ENCODE data around the gene CDH15.
"Not testable (repeated sequence)": the region's sequence is repeated elsewhere in the genome, so short reads cannot be mapped to it uniquely, and the experiment has no call there.

The CDH15 gene

GRCh38 chr16:89172171-89172527, 601 bp downstream of the CDH15 start:
- DNase-seq (ENCODE audit: low read depth in 2 of 3, low spot score in 1 of 3): no peak

DNA sequence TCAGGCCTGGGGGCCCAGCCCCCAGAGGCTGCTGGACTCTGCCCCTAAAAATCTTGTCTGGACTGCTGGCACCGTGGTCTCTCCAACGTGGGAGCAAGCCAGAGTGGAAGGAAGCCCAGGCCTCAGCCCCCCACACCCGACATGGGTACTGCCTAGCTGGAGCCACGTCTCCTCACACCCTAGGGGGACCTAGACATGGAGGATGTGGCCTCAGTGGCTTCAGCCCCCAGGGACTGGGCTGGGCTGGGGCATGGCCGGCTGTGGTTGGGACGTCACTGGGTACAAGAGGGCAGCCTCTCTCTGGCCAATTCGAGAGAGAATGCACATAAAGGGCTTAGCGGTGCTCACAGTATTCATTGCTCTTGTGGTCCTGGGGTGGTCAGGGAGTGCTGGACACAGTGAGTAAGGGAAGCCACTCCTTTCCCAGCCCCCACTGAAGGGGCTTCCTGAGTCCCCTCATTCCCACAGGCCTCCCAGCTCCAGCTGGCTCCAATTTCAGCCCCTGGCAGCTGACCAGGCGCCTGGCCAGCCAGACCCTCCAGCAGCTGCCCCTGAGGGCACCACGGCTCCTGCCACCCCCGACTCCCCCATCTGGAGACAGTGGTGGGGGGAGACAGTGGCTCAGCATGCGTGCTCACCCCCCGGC, 1.1 kb downstream of the CDH15 start:
- no peak for DNase-seq (ENCODE audit: low read depth in 2 of 3, low spot score in 1 of 3)

GRCh38 chr16:89173174-89173921, 1.8 kb downstream of the CDH15 start:
- no peak for DNase-seq (ENCODE audit: low read depth in 2 of 3, low spot score in 1 of 3)

GRCh38 chr16:89174055-89174827, 2.7 kb downstream of the CDH15 start:
- no peak for DNase-seq (ENCODE audit: low read depth in 2 of 3, low spot score in 1 of 3)

- DNase-seq (ENCODE audit: low read depth in 2 of 3, low spot score in 1 of 3): no peak
Measured at GRCh38 chr16:89174877-89175276, 3.3 kb downstream of the CDH15 start.

- no peak for DNase-seq (ENCODE audit: low read depth in 2 of 3, low spot score in 1 of 3)
Measured at GRCh38 chr16:89175280-89176146, 4.0 kb downstream of the CDH15 start.

DNA sequence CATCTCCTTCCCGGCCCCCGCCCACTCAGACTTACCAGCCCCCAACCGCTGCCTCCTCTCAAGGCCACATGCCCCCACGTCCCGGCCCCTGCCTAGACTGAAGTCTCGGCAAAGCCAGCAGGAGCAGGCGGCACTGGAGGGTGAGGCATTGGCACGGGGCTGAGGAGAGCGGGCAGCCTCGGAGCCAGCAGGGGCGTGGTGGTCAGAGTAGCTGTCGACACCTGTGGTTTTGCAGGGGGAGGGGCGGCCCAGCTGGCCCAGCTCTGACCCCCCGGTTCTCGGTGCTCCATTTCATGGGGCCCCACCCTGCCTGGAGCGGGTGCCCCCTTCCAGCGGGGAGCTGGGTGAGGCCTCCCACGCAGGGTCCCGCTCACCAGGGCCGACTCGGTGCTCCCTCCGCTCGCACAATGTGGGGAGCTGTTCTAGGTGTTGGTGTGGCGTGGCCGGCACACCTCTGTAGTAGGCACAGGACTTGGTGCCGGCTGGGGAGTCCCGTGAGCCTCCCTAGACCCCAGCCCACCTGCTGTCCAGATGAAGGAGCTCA, 4.7 kb downstream of the CDH15 start:
- DNase-seq (ENCODE audit: low read depth in 2 of 3, low spot score in 1 of 3): no peak

- DNase-seq (ENCODE audit: low read depth in 2 of 3, low spot score in 1 of 3): no peak
Measured at GRCh38 chr16:89176717-89177116, 5.2 kb downstream of the CDH15 start.

- no peak for DNase-seq (ENCODE audit: low read depth in 2 of 3, low spot score in 1 of 3)
Measured at GRCh38 chr16:89177501-89177900, 6.0 kb downstream of the CDH15 start.

- no peak for DNase-seq (ENCODE audit: low read depth in 2 of 3, low spot score in 1 of 3)
Measured at GRCh38 chr16:89178453-89179147, 7.1 kb downstream of the CDH15 start.

- DNase-seq (ENCODE audit: low read depth in 2 of 3, low spot score in 1 of 3): no peak
Measured at GRCh38 chr16:89179148-89179484, 7.6 kb downstream of the CDH15 start.

DNA sequence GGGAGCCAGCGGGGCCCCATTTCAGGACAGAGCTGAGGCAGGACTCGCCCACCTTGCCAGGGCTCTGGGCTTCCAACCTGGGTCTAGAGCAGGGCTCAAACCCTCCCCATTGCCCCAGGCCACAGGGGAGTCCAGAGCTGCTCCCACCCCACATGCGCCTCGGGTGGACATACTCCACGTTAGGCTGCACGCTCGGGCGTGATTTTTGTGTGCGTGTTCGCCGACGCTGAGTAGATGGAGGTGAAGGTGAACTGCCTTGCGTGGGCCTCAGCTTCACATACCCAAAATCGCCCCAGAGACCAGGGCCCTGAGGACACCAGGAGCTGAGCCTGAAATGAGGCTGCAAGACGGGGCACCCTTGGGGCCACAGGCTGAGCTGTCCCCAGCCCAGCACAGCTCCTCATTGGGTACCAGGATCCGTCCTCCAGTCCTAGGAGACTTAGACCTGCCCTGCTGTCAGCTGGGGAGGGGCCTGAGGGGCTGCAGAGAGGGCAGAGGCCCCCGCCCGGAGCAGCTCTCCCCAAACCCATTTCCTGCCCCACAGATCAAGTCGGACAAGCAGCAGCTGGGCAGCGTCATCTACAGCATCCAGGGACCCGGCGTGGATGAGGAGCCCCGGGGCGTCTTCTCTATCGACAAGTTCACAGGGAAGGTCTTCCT, 8.2 kb downstream of the CDH15 start:
- no peak for DNase-seq (ENCODE audit: low read depth in 2 of 3, low spot score in 1 of 3)

DNA sequence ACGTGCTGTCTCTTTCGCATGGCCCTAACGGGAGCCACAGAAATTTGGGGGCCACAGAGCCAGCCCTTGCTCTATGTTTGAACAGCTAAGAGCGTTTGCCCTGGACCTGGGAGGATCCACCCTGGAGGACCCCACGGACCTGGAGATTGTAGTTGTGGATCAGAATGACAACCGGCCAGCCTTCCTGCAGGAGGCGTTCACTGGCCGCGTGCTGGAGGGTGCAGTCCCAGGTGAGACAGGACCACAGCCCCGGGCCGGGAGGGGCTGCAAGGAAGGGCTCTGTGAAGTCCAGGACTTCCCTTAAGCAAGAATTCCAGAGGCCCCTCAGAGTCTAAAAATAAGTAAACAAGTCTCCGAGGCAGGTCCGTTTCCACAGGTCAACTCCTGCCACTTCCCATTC, 11.9 kb downstream of the CDH15 start:
- no peak for DNase-seq (ENCODE audit: low read depth in 2 of 3, low spot score in 1 of 3)

DNA sequence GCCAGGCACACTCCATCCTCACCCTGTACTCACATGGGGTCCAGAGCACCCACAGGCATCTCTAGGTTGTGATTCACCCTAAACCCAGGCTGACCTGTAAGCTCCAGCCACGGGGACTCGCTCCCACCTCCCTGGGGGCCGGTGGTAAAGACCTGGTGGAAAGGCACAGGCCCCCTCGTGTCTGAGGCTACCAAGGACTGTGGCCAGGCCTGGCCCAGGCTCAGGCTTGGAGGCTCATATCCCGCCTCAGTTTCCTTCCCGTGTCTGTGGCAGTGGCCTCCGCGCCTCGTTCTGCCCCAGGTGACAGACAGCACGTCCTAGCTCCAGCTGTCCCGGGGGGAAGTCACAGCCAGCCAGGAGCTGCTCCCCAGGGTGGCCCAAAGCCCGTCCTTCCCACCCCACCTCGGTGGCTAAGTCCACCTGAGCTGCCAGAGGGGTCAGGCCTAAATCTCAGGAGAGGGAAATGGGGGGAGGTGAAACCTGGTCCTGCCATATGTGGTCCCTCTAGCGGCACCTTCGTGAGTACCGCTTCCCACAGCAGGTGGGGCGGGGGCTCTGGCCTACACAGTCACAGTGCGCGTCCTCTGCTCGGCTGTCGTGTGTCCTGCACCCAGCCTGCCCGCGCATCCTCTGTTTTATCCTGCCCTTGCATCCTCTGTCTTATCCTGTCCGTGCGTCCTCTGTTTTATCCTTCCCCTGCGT, 12.6 kb downstream of the CDH15 start:
- DNase-seq (ENCODE audit: low read depth in 2 of 3, low spot score in 1 of 3): no peak

DNA sequence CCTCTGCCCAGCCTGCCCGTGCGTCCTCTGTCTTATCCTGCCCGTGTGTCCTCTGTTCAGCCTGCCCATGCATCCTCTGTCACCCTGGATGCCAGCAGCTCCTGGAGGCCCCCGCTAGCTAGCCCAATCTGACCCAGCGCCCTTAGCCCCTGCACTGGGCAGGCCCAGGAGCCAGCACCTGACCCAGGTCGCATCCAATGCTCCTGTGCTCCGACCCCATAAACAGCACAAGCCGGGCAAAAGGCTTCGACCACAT, 13.1 kb downstream of the CDH15 start:
- DNase-seq (ENCODE audit: low read depth in 2 of 3, low spot score in 1 of 3): no peak

- DNase-seq (ENCODE audit: low read depth in 2 of 3, low spot score in 1 of 3): no peak
Measured at GRCh38 chr16:89184933-89185794, 13.6 kb downstream of the CDH15 start.

- DNase-seq (ENCODE audit: low read depth in 2 of 3, low spot score in 1 of 3): not testable (repeated sequence)
Measured at GRCh38 chr16:89185887-89186592, 14.5 kb downstream of the CDH15 start.

DNA sequence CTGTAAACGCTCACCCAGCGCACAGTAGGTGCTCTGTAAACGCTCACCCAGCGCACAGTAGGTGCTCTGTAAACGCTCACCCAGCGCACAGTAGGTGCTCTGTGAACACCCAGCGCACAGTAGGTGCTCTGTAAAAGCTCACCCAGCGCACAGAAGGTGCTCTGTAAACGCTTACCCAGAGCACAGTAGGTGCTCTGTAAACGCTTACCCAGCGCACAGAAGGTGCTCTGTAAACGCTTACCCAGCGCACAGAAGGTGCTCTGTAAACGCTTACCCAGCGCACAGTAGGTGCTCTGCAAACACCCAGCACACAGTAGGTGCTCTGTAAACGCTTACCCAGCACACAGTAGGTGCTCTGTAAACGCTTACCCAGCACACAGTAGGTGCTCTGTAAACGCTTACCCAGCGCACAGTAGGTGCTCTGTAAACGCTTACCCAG, 15.1 kb downstream of the CDH15 start:
- not testable (repeated sequence) for DNase-seq (ENCODE audit: low read depth in 2 of 3, low spot score in 1 of 3)

All from stimulated activated CD4-positive, alpha-beta T cell treated with anti-CD3 and anti-CD28 coated beads, Interleukin-12 subunit alpha, Interleukin-12 subunit beta, amount 100 ng/mL, for 48 hours (primary cell).